B cell (primary cell): Measurements from ENCODE around the gene C1R. TPM values are rescaled to one million over a fixed set of nuclear protein-coding genes. Genes with fewer than 3 reads are reported as not detected.

Source experiments
- ATAC-seq: fragments of 200-7000 bp; cut with Tn5 transposase; one replicate; pipeline ENCODE4 v1.10.0; 2021; ENCODE audit warnings: low read depth, mild to moderate bottlenecking, moderate number of reproducible peaks, moderate library complexity
- CTCF ChIA-PET: fragments of 350-600 bp; sonication (Branson Sonifier 250); formaldehyde crosslinking; loops from one replicate; lab custom pipeline; 2021; ENCODE audit warnings: antibody characterized with exemption, inconsistent platforms; lab: Charles Lee
- POLR2A ChIA-PET: fragments of 350-600 bp; sonication (Branson Sonifier 250); formaldehyde crosslinking; loops from one replicate; lab custom pipeline; 2021; ENCODE audit warnings: antibody characterized with exemption; lab: Charles Lee
- DNase-seq: peaks from one replicate; pipeline ENCODE4 v3.0.0; 2013
- H2AFZ ChIP-seq: 2 replicates; pipeline ENCODE4 v1.6.1; 2012; ENCODE audit warnings: mild to moderate bottlenecking, low read depth, low read length; ENCODE audit not compliant: insufficient read depth, poor library complexity, severe bottlenecking
- H3K27ac ChIP-seq, 2 donors: 1 replicate in 1 of 2; 2 replicates in 1 of 2; pipeline ENCODE4 v1.5.1; 2012 to 2013; ENCODE audit warnings: low read length in 2 of 2, mild to moderate bottlenecking in 2 of 2, moderate library complexity in 1 of 2
- H3K27me3 ChIP-seq, 4 experiments: fragments of 200-600 bp in 1 of 4; sonication (generic) in 1 of 4; replicated peaks in 1 of 4; 1 replicate in 2 of 4; 2 replicates in 2 of 4; pipeline versions ENCODE4 v1.6.1 to v1.7.0; 2013 to 2016; ENCODE audit warnings: low read length in 3 of 4, mild to moderate bottlenecking in 2 of 4, mixed read lengths in 1 of 4, moderate library complexity in 1 of 4; ENCODE audit not compliant: insufficient read depth in 4 of 4, control insufficient read depth in 3 of 4; ENCODE audit errors: control extremely low read depth in 1 of 4
- H3K36me3 ChIP-seq, 2 experiments: replicated peaks in 1 of 2; 1 replicate in 1 of 2; 2 replicates in 1 of 2; pipeline versions ENCODE4 v1.6.1 to v1.7.1; 2013; ENCODE audit warnings: low read length in 1 of 2; ENCODE audit not compliant: insufficient read depth in 2 of 2, control insufficient read depth in 1 of 2; ENCODE audit errors: control extremely low read depth in 1 of 2, extremely low read depth in 1 of 2
- H3K4me1 ChIP-seq, 2 donors: fragments of 200-600 bp in 1 of 2; sonication (generic) in 1 of 2; 1 replicate in 1 of 2; 2 replicates in 1 of 2; pipeline versions ENCODE4 v1.5.1 to v1.6.1; 2013 to 2017; ENCODE audit warnings: low read length in 2 of 2; ENCODE audit not compliant: control insufficient read depth in 2 of 2, insufficient read depth in 2 of 2
- H3K4me2 ChIP-seq: replicated peaks from 2 replicates; pipeline ENCODE3; 2012; ENCODE audit warnings: mild to moderate bottlenecking, low read depth, low read length; ENCODE audit not compliant: poor library complexity, severe bottlenecking
- H3K4me3 ChIP-seq, 5 experiments: fragments of 200-600 bp in 1 of 5; sonication (generic) in 1 of 5; 1 replicate in 3 of 5; 2 replicates in 2 of 5; pipeline versions ENCODE4 v1.5.1 to v1.7.0; 2011 to 2016; ENCODE audit warnings: low read length in 4 of 5, mild to moderate bottlenecking in 4 of 5, low read depth in 2 of 5, control low read depth in 1 of 5, moderate library complexity in 1 of 5; ENCODE audit not compliant: insufficient read depth in 1 of 5; ENCODE audit errors: control extremely low read depth in 1 of 5, extremely low read depth in 1 of 5
- H3K79me2 ChIP-seq: fragments of 200-600 bp; sonication (generic); one replicate; pipeline ENCODE4 v1.6.0; 2016; ENCODE audit warnings: low read length; ENCODE audit not compliant: control insufficient read depth, insufficient read depth
- H3K9ac ChIP-seq: fragments of 200-600 bp; sonication (generic); 2 replicates; pipeline ENCODE4 v1.6.1; 2017; ENCODE audit warnings: mild to moderate bottlenecking, low read length, moderate library complexity
- H3K9me3 ChIP-seq, 3 donors: one replicate each; pipeline versions ENCODE4 v1.6.1 to v1.7.1; 2013; ENCODE audit warnings: low read length in 2 of 3; ENCODE audit not compliant: control insufficient read depth in 2 of 3, insufficient read depth in 1 of 3; ENCODE audit errors: control extremely low read depth in 1 of 3
- H4K20me1 ChIP-seq: 2 replicates; pipeline ENCODE4 v1.6.0; 2012; ENCODE audit warnings: mild to moderate bottlenecking, low read length; ENCODE audit not compliant: insufficient read depth, control insufficient read depth, poor library complexity, severe bottlenecking
- H3K27ac Mint-ChIP-seq: one replicate; pipeline ENCODE4 v1.8.0; 2021; ENCODE audit warnings: mixed read lengths
- H3K27me3 Mint-ChIP-seq: one replicate; pipeline ENCODE4 v1.8.0; 2021; ENCODE audit warnings: mixed read lengths
- H3K4me1 Mint-ChIP-seq: one replicate; pipeline ENCODE4 v1.8.0; 2021; ENCODE audit warnings: mixed read lengths
- H3K4me3 Mint-ChIP-seq: one replicate; pipeline ENCODE4 v1.8.0; 2021; ENCODE audit warnings: mixed read lengths
- H3K9me3 Mint-ChIP-seq: one replicate; pipeline ENCODE4 v1.8.0; 2022; ENCODE audit warnings: mixed read lengths; ENCODE audit not compliant: insufficient read depth
- CTCF ChIP-seq: fragments of 200-600 bp; IDR thresholded peaks from one replicate; pipeline ENCODE4 v1.8.0; 2022; ENCODE audit warnings: antibody characterized with exemption, mild to moderate bottlenecking
- EZH2 ChIP-seq: IDR thresholded peaks from 2 replicates; pipeline ENCODE4 v1.6.1; 2012; ENCODE audit warnings: borderline replicate concordance, low read depth, mild to moderate bottlenecking, moderate library complexity, low read length; ENCODE audit not compliant: insufficient read depth, poor library complexity, severe bottlenecking
- WGBS: methylation state at CpG from one replicate; pipeline ENCODE4 v1.1.5; 2013; ENCODE audit warnings: missing lambda C conversion rate; ENCODE audit not compliant: insufficient coverage; 5-methylcytosine and 5-hydroxymethylcytosine counted together
- intact Hi-C: fragments of 100-400 bp; cut with micrococcal nuclease; formaldehyde crosslinking; loops from one replicate; pipeline ENCODE4 v1.10.0; 2022
- polyA plus RNA-seq: library from polyadenylated mRNA; depleted of rRNA; stranded (reverse); fragments of >200 nt; gene quantifications from 2 replicates; pipeline ENCODE4 v1.2.3, GENCODE V29; 2012
- total RNA-seq, 2 donors: library from RNA; stranded (reverse); fragments of 120-200 nt in 1 of 2; gene quantifications; 1 replicate in 1 of 2; 2 replicates in 1 of 2; pipeline versions ENCODE4 v1.2.3 to v1.2.4, GENCODE V29; 2013 to 2022

C1R gene
- total and polyA plus RNA-seq, 2 donors (not counting 1 experiment from before 2014, with no cell fraction given) = 1.5 to 2.0 TPM

- no peaks in the 10 kb centered on the region for H3K79me2 ChIP-seq
- H2AFZ ChIP-seq = no peak overlapping the region
- ATAC-seq = no peak
- no peaks in the 10 kb centered on the region for H3K4me1 ChIP-seq
- WGBS = 97% methylated on average over 4 of the region's 7 CpGs
- H3K27me3 ChIP-seq = no peaks in the 10 kb centered on the region
- no peak overlapping the region for H3K9ac ChIP-seq
- no peaks in the 10 kb centered on the region for H3K9me3 ChIP-seq
- no peak overlapping the region for H3K27ac Mint-ChIP-seq
- no peaks in the 10 kb centered on the region for H3K27me3 Mint-ChIP-seq
- DNase-seq = no peak
- H3K4me2 ChIP-seq = no peak overlapping the region
- no peak overlapping the region for H3K4me3 Mint-ChIP-seq
- no peak overlapping the region for H3K27ac ChIP-seq
- no peaks in the 10 kb centered on the region for H3K9me3 Mint-ChIP-seq
- peaks cover 0 to 26% of the 10 kb centered on the region in 2 experiments for H3K36me3 ChIP-seq
- POLR2A ChIA-PET = interaction anchor here (0.7 kb wide), 1 partner anchor 50 kb away, joined by 4 read pairs; no protein-coding TSS in a partner anchor
- CTCF ChIA-PET = interaction anchor here (0.6 to 2.0 kb wide), 6 partner anchors 9 to 1776 kb away, joined by 3 to 8 read pairs (median 4); partner anchors contain the start of gene C1RL
- no peak overlapping the region for H3K4me3 ChIP-seq
- H3K4me1 Mint-ChIP-seq = peaks cover 2% of the 10 kb centered on the region
- H4K20me1 ChIP-seq = no peaks in the 10 kb centered on the region
- TF ChIP-seq CTCF = no peak
- TF ChIP-seq EZH2 = no peak
- intact Hi-C loops = no loop called here
Observed at GRCh38 chr12:7141351-7142005, 49.2 kb upstream of the C1R start.

GRCh38 chr12:7139200-7139599 lies 47.0 kb upstream of the C1R start:
- ChIA-PET CTCF (interaction anchor here (0.7 kb wide), 1 partner anchor 27 kb away, joined by 3 read pairs; no protein-coding TSS in a partner anchor), POLR2A (no interaction called here)
- H3K4me2 ChIP-seq = no peak overlapping the region
- H3K4me3 ChIP-seq = no peak overlapping the region
- H2AFZ ChIP-seq = no peak overlapping the region
- H3K9me3 ChIP-seq = no peaks in the 10 kb centered on the region
- H3K27me3 ChIP-seq = no peaks in the 10 kb centered on the region
- H3K27me3 Mint-ChIP-seq = no peaks in the 10 kb centered on the region
- peaks cover 2% of the 10 kb centered on the region for H3K4me1 Mint-ChIP-seq
- no peak overlapping the region for H3K4me3 Mint-ChIP-seq
- H3K9me3 Mint-ChIP-seq = no peaks in the 10 kb centered on the region
- H4K20me1 ChIP-seq = no peaks in the 10 kb centered on the region
- no peak for TF ChIP-seq EZH2
- TF ChIP-seq CTCF = no peak
- H3K9ac ChIP-seq = no peak overlapping the region
- H3K27ac Mint-ChIP-seq = no peak overlapping the region
- WGBS = 96% methylated on average over 2 of the region's 2 CpGs
- H3K4me1 ChIP-seq = no peaks in the 10 kb centered on the region
- intact Hi-C loops = no loop called here
- no peak overlapping the region for H3K27ac ChIP-seq
- peaks cover 0 to 30% of the 10 kb centered on the region in 2 experiments for H3K36me3 ChIP-seq
- DNase-seq (no peak), ATAC-seq (no peak)
- no peaks in the 10 kb centered on the region for H3K79me2 ChIP-seq
